OCI-LY3 (cell line): Measurements from ENCODE around the gene PDE9A.

Source experiments
- H2AFZ ChIP-seq: fragments of 200-600, 300-600 bp; shearing (Covaris generic); 2 replicates; pipeline ENCODE4 v1.6.0; 2014; ENCODE audit warnings: antibody characterized with exemption, low read depth, low read length
- H3K27ac ChIP-seq: fragments of 200-600, 300-600 bp; sonication (generic); 2 replicates; pipeline ENCODE4 v1.5.1; 2014; ENCODE audit warnings: mild to moderate bottlenecking, low read length, moderate library complexity, mixed read lengths
- H3K27me3 ChIP-seq: fragments of 200-600, 300-600 bp; sonication (generic); 2 replicates; pipeline ENCODE4 v1.6.1; 2014; ENCODE audit warnings: low read depth, low read length, mixed read lengths
- H3K36me3 ChIP-seq: fragments of 200-600, 300-600 bp; sonication (generic); replicated peaks from 2 replicates; pipeline ENCODE3; 2014; ENCODE audit warnings: low read depth, low read length, mixed read lengths
- H3K4me1 ChIP-seq: fragments of 300-600, 200-600 bp; sonication (generic); 2 replicates; pipeline ENCODE4 v1.6.1; 2014; ENCODE audit warnings: low read length, mixed read lengths
- H3K4me2 ChIP-seq: fragments of 200-600, 300-600 bp; sonication (generic); 2 replicates; pipeline ENCODE4 v1.6.1; 2014; ENCODE audit warnings: low read length, mixed read lengths
- H3K4me3 ChIP-seq: fragments of 300-600, 200-600 bp; sonication (generic); 2 replicates; pipeline ENCODE4 v1.5.1; 2014; ENCODE audit warnings: antibody characterized with exemption, mild to moderate bottlenecking, low read length, moderate library complexity
- H3K79me2 ChIP-seq: fragments of 300-600, 200-600 bp; shearing (Covaris generic); 2 replicates; pipeline ENCODE4 v1.6.1; 2014; ENCODE audit warnings: mild to moderate bottlenecking, low read length, mixed read lengths
- H3K9ac ChIP-seq: fragments of 300-600, 200-600 bp; shearing (Covaris generic); 2 replicates; pipeline ENCODE4 v1.6.0; 2014; ENCODE audit warnings: mild to moderate bottlenecking, low read length, moderate library complexity
- H3K9me3 ChIP-seq: fragments of 200-600, 300-600 bp; shearing (Covaris generic); 2 replicates; pipeline ENCODE4 v1.6.1; 2014; ENCODE audit warnings: low read length, mixed read lengths; ENCODE audit not compliant: insufficient read depth
- H4K20me1 ChIP-seq: fragments of 200-600, 300-600 bp; sonication (generic); 2 replicates; pipeline ENCODE4 v1.6.1; 2016; ENCODE audit warnings: low read length, mixed read lengths; ENCODE audit not compliant: insufficient read depth
- CTCF ChIP-seq: fragments of 200-600, 300-600 bp; sonication (generic); IDR thresholded peaks from 2 replicates; pipeline ENCODE4 v1.5.1; 2014; ENCODE audit warnings: antibody characterized with exemption, low read length, low read depth
- EZH2phosphoT487 ChIP-seq: fragments of 200-600 bp; shearing (Covaris generic); IDR thresholded peaks from 2 replicates; pipeline ENCODE4 v1.6.1; 2018; ENCODE audit warnings: antibody characterized with exemption, mixed run types, low read depth

PDE9A gene

GRCh38 chr21:42630626-42631025, 22.8 kb upstream of the PDE9A start:
- no peak overlapping the region for H2AFZ ChIP-seq
- H3K4me3 ChIP-seq: no peak overlapping the region
- no peaks in the 10 kb centered on the region for H3K79me2 ChIP-seq
- H3K4me2 ChIP-seq: no peak overlapping the region
- H3K27me3 ChIP-seq: no peaks in the 10 kb centered on the region; the same call in 1 of the 2 replicates
- H3K9ac ChIP-seq: no peak overlapping the region
- TF ChIP-seq CTCF (no peak), EZH2phosphoT487 (no peak)
- no peaks in the 10 kb centered on the region for H3K36me3 ChIP-seq
- no peaks in the 10 kb centered on the region for H4K20me1 ChIP-seq
- no peaks in the 10 kb centered on the region for H3K9me3 ChIP-seq
- H3K27ac ChIP-seq: no peak overlapping the region
- peaks cover 8% of the 10 kb centered on the region for H3K4me1 ChIP-seq

- TF ChIP-seq CTCF: no peak
- no peak for TF ChIP-seq EZH2phosphoT487
- Histone ChIP-seq H3K4me3 (no peak overlapping the region), H3K4me1 (peaks cover 8% of the 10 kb centered on the region), H2AFZ (no peak overlapping the region), H3K9me3 (no peaks in the 10 kb centered on the region), H3K4me2 (no peak overlapping the region), H4K20me1 (no peaks in the 10 kb centered on the region), H3K36me3 (no peaks in the 10 kb centered on the region), H3K9ac (no peak overlapping the region), H3K27ac (no peak overlapping the region), H3K27me3 (no peaks in the 10 kb centered on the region; the same call in 1 of the 2 replicates), H3K79me2 (no peaks in the 10 kb centered on the region)
These were observed 22.3 kb upstream of the PDE9A start for GRCh38 chr21:42631142-42631541.

GRCh38 chr21:42632336-42632751, 21.1 kb upstream of the PDE9A start:
- no peak overlapping the region for H3K4me2 ChIP-seq
- no peaks in the 10 kb centered on the region for H4K20me1 ChIP-seq
- H3K27me3 ChIP-seq: no peaks in the 10 kb centered on the region; the same call in 1 of the 2 replicates
- no peaks in the 10 kb centered on the region for H3K9me3 ChIP-seq
- no peak overlapping the region for H3K27ac ChIP-seq
- TF ChIP-seq EZH2phosphoT487: no peak
- no peak for TF ChIP-seq CTCF
- no peaks in the 10 kb centered on the region for H3K79me2 ChIP-seq
- H3K9ac ChIP-seq: no peak overlapping the region
- no peaks in the 10 kb centered on the region for H3K36me3 ChIP-seq
- no peak overlapping the region for H2AFZ ChIP-seq
- peaks cover 6% of the 10 kb centered on the region for H3K4me1 ChIP-seq
- no peak overlapping the region for H3K4me3 ChIP-seq

GRCh38 chr21:42632771-42633690, 20.4 kb upstream of the PDE9A start:
- TF ChIP-seq EZH2phosphoT487 (no peak), CTCF (no peak)
- Histone ChIP-seq H4K20me1 (no peaks in the 10 kb centered on the region), H2AFZ (no peak overlapping the region), H3K27me3 (no peaks in the 10 kb centered on the region; the same call in 1 of the 2 replicates), H3K79me2 (no peaks in the 10 kb centered on the region), H3K9ac (no peak overlapping the region), H3K36me3 (no peaks in the 10 kb centered on the region), H3K4me3 (no peak overlapping the region), H3K27ac (no peak overlapping the region), H3K4me2 (no peak overlapping the region), H3K9me3 (no peaks in the 10 kb centered on the region), H3K4me1 (no peaks in the 10 kb centered on the region)
